MM.1S (cell line): Measurements from ENCODE around the gene PCDHA7.

Experiments
- CTCF ChIP-seq: fragments of 300-600 bp; sonication (generic); IDR thresholded peaks from 2 replicates; pipeline ENCODE4 v1.5.1; 2016; ENCODE audit warnings: antibody characterized with exemption, low read length, mixed read lengths
- EZH2 ChIP-seq: fragments of 300-600 bp; sonication (generic); optimal IDR thresholded peaks from 2 replicates; pipeline ENCODE3; 2017; ENCODE audit warnings: low read depth, mild to moderate bottlenecking, antibody characterized with exemption, low read length, mixed read lengths
- EZH2phosphoT487 ChIP-seq: fragments of 300-600 bp; sonication (generic); IDR thresholded peaks from 2 replicates; pipeline ENCODE4 v1.6.1; 2018; ENCODE audit warnings: antibody characterized with exemption, low read length

- TF ChIP-seq CTCF, result peak; percentile 78
- no peak for TF ChIP-seq EZH2
- no peak for TF ChIP-seq EZH2phosphoT487
Measured at GRCh38 chr5:140868721-140869554, 34.9 kb downstream of the PCDHA7 start, which contains the start of gene PCDHA11.
